GM19351 (cell line): ENCODE measurements around the gene LPGAT1.
"Not testable (repeated sequence)": the region's sequence is repeated elsewhere in the genome, so short reads cannot be mapped to it uniquely, and the experiment has no call there.

Source experiments
- ATAC-seq: cut with Tn5 transposase; IDR thresholded peaks from one replicate; pipeline ENCODE4 v1.9.1; 2021; ENCODE audit warnings: mild to moderate bottlenecking, moderate library complexity; ENCODE audit not compliant: unreplicated experiment

The LPGAT1 gene

DNA sequence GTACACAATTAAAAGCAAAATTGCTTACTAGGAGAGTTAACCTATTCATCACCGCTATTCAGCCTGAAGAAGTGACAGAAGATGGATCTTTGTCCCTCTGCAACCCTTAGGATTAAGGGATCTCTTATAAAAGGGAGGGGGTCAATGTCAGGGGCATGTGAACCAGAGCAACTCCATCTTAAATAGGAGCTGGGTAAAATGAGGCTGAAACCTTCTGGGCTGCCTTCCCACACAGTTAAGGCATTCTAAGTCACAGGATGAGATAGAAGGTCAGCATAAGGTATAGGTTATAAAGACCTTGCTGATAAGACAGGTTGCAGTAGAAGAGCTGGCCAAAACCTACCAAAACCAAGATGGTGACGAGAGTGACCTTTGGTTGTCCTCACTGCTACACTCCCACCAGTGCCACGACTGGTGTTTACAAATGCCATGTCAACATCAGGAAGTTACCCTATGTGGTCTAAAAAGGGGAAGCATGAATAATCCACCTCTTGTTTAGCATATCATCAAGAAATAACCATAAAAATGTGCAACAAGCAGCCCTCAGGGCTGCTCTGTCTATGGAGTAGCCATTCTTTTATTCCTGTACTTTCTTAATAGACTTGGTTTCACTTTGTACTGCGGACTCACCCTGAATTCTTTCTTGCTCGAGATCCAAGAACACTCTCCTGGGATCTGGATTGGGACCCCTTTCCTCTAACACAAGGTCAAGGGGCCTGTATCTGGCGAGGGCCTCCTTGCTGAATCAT lies 119.8 kb downstream of the LPGAT1 start:
- ATAC-seq = no peak

DNA sequence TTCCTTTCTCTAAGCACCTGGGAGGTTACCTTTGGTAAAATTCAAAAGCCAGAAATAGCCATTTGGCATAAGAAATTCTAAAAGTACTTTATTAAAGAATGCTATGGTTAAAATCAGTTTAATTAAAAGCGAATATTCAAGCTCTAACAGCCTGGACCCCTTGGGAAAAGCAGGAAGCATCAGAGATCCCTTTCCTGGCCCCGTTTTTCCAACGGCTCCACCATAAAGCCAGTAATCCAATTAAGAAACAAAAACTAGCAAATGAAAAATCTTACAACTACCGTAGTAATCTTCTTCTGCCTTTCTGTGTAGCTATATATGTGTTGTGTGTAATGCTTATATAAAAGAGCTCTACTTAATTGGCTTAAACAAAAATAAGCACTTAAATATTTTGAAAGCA lies 121.6 kb downstream of the LPGAT1 start:
- no peak for ATAC-seq

DNA sequence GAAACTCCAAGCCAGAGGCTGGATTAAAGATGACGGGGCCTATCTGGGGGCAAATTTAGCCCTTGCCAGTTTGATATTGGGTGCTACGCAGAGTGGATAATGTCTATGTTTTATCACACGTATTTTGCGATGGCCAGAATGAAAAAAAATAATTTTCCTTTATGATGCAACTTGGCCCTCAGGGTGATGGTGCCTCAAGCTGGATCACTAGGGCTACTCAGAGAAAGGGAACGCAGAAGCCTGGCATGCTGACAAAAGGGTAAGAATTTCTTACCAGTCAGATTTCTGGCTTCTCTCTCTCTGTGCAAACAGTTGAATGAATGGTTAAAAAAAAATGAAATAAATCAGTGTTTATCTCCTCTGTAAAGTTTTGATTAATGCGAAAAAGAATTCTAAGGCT lies 122.6 kb downstream of the LPGAT1 start:
- ATAC-seq = no peak

DNA sequence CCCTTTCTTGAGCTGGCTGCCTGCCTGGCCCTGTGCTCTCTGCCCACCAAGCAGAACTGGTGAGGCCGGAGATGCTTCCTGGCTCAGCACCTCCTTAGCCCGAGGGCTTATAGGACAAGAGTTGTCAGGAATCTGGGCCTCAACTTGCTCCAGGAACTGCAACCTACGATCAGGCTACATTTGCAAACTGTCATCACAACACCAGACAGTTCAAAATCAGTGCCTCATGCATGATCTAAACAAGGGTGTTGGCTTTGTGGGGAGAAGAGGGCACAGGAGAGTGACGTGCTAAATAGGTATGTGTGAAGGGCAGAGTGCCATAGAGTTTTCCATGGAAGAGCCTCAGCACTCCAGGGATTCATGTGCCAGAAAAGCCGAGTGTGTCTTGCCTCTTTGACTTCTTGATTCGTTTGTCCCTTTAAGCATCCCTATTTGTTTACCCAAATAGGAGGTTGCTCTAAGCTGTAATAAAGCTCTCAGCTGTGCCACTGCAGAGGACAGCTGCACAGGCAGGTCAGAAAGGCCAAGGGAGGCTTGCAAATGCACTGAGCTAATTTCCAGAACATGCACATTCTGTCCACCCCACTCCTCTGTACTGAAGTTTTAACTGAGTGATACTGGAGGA lies 125.0 kb downstream of the LPGAT1 start:
- no peak for ATAC-seq

DNA sequence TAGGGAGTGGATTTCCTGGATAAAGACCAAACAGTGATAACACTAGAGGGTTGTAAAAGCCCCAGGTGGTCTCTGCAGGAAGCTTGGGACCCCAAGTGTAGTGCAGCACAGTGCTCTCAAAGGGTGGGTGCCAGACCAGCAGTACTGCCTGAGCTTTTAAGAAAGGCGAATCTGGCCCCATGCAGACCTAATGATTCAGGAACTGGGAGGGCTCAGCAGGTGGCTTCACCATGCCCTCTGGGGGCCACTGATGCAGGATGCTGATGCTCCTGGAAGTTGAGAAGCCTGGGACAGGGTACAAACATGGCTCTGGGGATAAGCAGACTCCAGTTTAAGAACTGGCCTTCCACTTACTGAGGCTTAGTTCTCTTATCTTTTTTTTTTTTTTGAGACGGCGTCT lies 126.0 kb downstream of the LPGAT1 start:
- no peak for ATAC-seq

DNA sequence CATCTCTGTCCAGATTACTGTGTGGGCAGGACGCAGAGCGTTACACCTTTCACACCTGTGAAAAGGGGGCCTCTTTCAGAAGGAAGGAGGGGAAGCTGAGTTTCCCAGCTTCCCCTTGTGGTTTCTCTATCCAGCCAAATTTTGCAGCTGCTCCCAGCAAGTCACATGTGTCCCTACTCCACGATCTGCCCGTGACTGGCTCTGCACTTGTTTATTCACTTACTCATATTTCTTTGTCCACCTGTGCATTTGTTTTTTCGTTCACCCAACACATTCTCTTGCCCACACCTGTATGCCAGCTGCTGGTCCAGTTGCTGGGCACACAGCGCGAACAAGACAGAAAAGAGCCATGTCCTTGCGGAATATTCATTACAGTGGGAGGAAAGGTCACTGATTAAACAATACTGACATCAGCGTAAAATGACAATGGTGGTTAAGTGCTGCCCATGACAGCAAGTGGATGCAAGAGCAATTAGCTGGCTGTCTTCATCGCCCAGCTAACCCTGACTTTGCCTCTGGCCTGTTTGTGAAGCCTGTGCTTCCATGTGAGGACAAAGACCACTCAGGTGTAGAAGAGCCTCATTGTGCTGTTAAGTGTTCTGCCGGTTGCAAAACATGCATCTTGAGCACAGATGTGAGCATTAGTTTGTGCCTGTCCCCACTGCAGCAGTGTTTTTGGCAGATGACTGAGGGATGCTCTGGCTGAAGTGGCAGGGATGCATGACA lies 126.6 kb downstream of the LPGAT1 start:
- ATAC-seq = no peak

DNA sequence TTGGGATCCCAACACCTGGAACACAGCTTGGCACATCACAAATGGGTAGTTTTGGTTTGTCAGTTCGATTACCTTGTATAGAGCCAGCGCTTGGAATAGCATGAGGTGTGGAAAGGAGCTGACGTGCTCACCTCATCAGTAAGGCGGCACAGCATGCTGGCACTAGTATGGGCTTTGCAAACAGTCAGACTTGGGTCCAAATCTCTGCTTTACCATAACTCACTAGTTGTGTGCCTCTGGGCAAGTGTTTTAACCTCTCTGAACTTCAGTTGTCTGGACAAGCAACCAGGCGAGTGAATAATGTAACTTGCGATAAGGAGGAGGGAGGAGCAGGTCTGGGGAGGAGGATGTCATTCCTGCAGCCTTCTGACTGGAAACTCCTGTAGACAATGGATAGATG lies 128.8 kb downstream of the LPGAT1 start:
- ATAC-seq = no peak

DNA sequence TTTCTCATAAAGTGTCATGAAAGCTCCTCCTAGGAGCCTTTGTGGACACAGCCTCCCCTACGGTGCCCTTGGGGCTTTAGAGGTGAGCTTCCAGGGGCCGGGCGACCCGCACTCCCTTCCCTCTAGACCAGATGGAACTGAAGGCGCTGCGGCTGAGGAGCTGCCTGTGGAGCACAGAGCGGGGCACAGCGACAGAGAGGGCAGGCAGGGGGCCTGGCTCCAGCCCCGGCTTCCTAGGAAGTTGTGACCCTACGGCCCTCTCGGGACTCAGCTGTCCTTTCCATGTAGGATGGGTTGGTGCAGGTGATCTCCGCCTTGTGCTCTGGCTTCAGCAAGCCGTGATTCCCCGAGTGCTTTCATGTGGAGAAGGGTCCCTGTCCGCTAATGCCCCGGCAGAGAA lies 131.5 kb downstream of the LPGAT1 start:
- no peak for ATAC-seq

DNA sequence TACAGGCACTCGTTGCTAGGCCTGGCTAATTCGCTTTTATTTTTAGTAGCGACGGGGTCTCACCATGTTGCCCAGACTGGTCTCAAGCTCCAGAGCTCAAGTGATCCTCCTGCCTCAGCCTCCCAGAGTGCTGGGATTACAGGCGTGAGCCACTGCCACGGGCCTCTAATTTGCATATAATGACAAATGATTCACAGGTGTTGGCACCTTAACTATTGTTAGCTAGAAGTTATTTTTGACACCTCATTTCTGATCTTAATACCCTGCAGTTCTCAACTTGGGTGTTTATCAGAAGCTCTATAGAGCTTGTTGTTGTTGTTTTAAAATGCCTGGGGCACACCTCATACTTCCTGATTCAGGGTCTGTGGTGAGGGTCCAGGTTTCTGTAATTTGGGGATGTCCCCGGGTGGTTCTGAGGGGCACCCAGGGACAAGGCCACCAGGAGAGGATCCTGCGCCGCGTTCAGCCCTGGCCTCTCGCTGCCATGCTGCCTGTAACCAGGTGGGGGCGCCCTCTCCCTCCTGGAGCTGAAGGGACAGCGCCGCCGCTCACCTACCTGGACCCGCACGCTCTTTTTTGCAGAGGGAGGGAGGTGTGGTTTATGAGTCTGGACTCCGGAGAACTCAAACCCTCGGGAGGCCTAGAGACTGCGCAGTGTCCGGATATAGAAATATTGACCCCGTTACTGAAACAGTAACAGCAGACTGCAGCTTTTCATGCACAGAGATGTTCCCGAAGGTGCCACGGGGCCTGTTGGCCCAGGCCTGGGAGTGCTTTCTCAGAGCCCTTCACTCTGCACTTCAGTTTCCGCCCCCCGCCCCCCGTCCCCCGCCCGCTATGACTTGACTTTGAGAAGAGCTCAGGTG lies 132.2 kb downstream of the LPGAT1 start:
- ATAC-seq = peak; percentile 54

DNA sequence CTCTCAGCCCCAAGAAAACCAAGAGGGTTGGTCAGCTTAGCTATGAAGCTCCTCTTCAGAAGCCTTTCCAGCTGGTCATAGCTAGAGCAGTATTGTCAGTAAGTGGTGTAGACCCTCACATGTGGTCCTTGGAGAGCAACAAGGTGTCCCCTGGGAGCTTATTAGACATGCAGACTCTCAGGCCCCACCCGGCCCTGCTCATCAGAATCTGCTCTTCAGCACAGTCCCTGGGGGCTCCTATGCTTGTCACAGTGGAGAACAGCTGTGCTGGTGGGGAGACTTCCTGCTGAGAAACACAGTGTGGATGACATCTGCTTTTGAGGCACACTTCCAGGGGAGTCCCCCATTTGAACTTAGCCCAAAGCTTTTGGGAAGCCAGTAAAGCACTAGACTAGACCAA lies 133.2 kb downstream of the LPGAT1 start:
- ATAC-seq = peak; percentile 58

DNA sequence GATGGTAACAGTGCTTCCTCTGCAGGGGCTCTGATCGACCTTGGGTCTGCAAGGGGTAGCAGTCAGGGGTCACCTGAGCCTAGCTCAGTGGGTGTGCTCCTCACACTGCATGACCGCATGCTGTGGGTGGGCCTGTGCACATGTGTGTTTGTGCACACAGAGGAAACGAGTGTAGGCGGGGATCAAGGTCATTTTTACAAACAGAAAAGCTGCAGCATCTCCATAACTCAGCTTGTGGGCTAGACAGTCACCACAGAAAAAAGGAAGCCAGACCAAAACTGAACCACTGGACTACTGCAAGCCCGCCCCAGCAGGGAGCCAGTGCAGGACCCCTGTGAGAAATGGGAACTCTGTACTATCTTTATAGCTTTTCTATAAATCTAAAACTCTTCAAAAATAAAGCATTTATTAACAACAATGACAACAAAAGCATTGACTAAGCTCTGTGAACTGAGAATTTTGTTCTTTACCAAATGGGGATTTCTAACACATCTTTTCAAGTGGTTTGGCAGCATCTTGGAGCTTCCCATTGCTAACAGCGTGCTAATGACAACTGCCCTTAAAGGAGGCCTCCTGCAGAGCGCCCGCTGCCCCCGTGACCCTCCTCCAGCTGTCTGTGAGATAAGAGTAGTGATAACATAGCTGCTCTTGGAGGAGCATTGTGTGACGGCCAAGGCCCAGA lies 135.3 kb downstream of the LPGAT1 start:
- ATAC-seq = peak; percentile 68

DNA sequence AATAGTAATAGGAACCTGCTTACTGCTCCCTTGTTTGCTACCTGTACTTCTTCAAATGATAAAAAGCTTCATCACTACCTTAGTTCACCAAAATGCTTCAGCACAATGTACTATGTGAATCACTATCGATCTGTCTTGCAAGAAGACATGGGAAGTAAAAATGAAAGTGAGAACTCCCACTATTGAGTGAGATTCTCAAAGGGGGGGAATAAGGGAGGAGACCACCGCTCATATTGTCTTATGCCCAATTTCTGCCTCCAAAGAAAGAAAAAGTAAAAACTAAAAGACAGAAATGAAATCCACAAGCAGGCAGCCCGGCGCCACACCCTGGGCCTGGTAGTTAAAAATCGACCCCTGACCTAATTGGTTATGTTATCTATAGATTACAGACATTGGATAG lies 136.7 kb downstream of the LPGAT1 start:
- ATAC-seq = not testable (repeated sequence)
